H1 (cell line): ENCODE measurements around the gene ZNF423. TPM values are rescaled to one million over a fixed set of nuclear protein-coding genes. Genes with fewer than 3 reads are reported as not detected.

ENCODE experiments used
- CTCF ChIA-PET: fragments of 300-600 bp; sonication (Branson Sonifier 250); formaldehyde crosslinking; loops from one replicate; lab custom pipeline; 2021; ENCODE audit not compliant: partially characterized antibody; lab: Charles Lee
- POLR2A ChIA-PET: fragments of 300-600 bp; sonication (Branson Sonifier 250); formaldehyde crosslinking; loops from one replicate; lab custom pipeline; 2021; ENCODE audit warnings: inconsistent platforms; ENCODE audit not compliant: partially characterized antibody; lab: Charles Lee
- DNase-seq, 2 experiments: peaks; one replicate each; pipeline versions ENCODE4 v3.0.0 to v3.0.0-alpha.2; 2010 to 2022; ENCODE audit warnings: low spot score in 2 of 2, low read depth in 1 of 2, mixed read lengths in 1 of 2
- FAIRE-seq: peaks from 2 replicates; lab custom pipeline; 2011; peaks lifted over from hg19 to GRCh38; lab: Jason Lieb, UNC
- H2AFZ ChIP-seq: 2 replicates; pipeline ENCODE4 v1.8.1; 2012; ENCODE audit warnings: low read length, inconsistent platforms
- H2AK5ac ChIP-seq: 2 replicates; pipeline ENCODE4 v1.6.1; 2013; ENCODE audit warnings: low read depth, low read length
- H2BK120ac ChIP-seq: replicated peaks from 2 replicates; pipeline ENCODE3; 2013; ENCODE audit warnings: low read depth, low read length, inconsistent platforms
- H2BK12ac ChIP-seq: 2 replicates; pipeline ENCODE4 v1.6.1; 2013; ENCODE audit warnings: low read depth, low read length
- H2BK15ac ChIP-seq: 2 replicates; pipeline ENCODE4 v1.6.1; 2013; ENCODE audit warnings: low read length
- H2BK20ac ChIP-seq: 2 replicates; pipeline ENCODE4 v1.6.1; 2013; ENCODE audit warnings: low read length
- H2BK5ac ChIP-seq: 2 replicates; pipeline ENCODE4 v1.6.1; 2013; ENCODE audit warnings: low read depth, low read length
- H3K14ac ChIP-seq: 2 replicates; pipeline ENCODE4 v1.6.1; 2013; ENCODE audit warnings: inconsistent platforms; ENCODE audit not compliant: insufficient read length
- H3K18ac ChIP-seq: 2 replicates; pipeline ENCODE4 v1.6.1; 2013; ENCODE audit warnings: low read length; ENCODE audit errors: extremely low read depth
- H3K23ac ChIP-seq: 2 replicates; pipeline ENCODE4 v1.6.1; 2013; ENCODE audit warnings: inconsistent platforms; ENCODE audit not compliant: insufficient read length
- H3K23me2 ChIP-seq: 2 replicates; pipeline ENCODE4 v1.6.1; 2013; ENCODE audit warnings: low read depth, low read length
- H3K27ac ChIP-seq: 2 replicates; pipeline ENCODE4 v1.6.1; 2011; ENCODE audit warnings: low read depth, low read length, inconsistent platforms
- H3K27me3 ChIP-seq, 4 experiments: replicated peaks in 1 of 4; 1 replicate in 1 of 4; 2 replicates in 3 of 4; pipeline versions ENCODE4 v1.6.1 to v1.8.1; 2011 to 2013; ENCODE audit warnings: low read length in 3 of 4, mild to moderate bottlenecking in 3 of 4, inconsistent platforms in 2 of 4, mixed read lengths in 2 of 4, moderate library complexity in 1 of 4; ENCODE audit not compliant: control insufficient read depth in 3 of 4, insufficient read depth in 3 of 4; ENCODE audit errors: extremely low read depth in 1 of 4
- H3K36me3 ChIP-seq, 4 experiments: 2 replicates each; pipeline versions ENCODE4 v1.6.1 to v1.8.1; 2011 to 2013; ENCODE audit warnings: mild to moderate bottlenecking in 4 of 4, low read length in 3 of 4, moderate library complexity in 2 of 4, control low read depth in 1 of 4, inconsistent platforms in 1 of 4; ENCODE audit not compliant: insufficient read depth in 4 of 4, control insufficient read depth in 2 of 4
- H3K4ac ChIP-seq: replicated peaks from 2 replicates; pipeline ENCODE3; 2013; ENCODE audit warnings: low read length, low read depth, mixed read lengths, inconsistent platforms; ENCODE audit not compliant: insufficient read length
- H3K4me1 ChIP-seq, 4 experiments: replicated peaks in 1 of 4; 1 replicate in 1 of 4; 2 replicates in 3 of 4; pipeline versions ENCODE4 v1.6.1 to v1.8.1; 2011 to 2013; ENCODE audit warnings: low read length in 3 of 4, inconsistent platforms in 2 of 4, mixed read lengths in 1 of 4; ENCODE audit not compliant: insufficient read depth in 4 of 4, control insufficient read depth in 3 of 4
- H3K4me2 ChIP-seq, 2 experiments: 2 replicates each; pipeline versions ENCODE4 v1.6.1 to v1.8.1; 2011 to 2013; ENCODE audit warnings: low read depth in 2 of 2, low read length in 2 of 2, control low read depth in 1 of 2, inconsistent platforms in 1 of 2, mild to moderate bottlenecking in 1 of 2; ENCODE audit not compliant: insufficient read depth in 1 of 2
- H3K4me3 ChIP-seq, 4 experiments: fragments of 200-600, 300-600 bp in 1 of 4; sonication (generic), shearing (Covaris generic), sonication (Bioruptor Twin) in 1 of 4; 2 replicates each; pipeline versions ENCODE4 v1.5.1 to v1.8.1; 2011 to 2016; ENCODE audit warnings: low read length in 4 of 4, low read depth in 3 of 4, control low read depth in 2 of 4, inconsistent platforms in 2 of 4, mild to moderate bottlenecking in 2 of 4, mixed read lengths in 1 of 4, moderate library complexity in 1 of 4; ENCODE audit not compliant: insufficient read depth in 2 of 4; ENCODE audit errors: extremely low read depth in 1 of 4
- H3K56ac ChIP-seq: replicated peaks from 2 replicates; pipeline ENCODE3; 2013; ENCODE audit warnings: low read depth, mild to moderate bottlenecking, mixed read lengths, low read length, inconsistent platforms; ENCODE audit not compliant: insufficient read length
- H3K79me1 ChIP-seq: 2 replicates; pipeline ENCODE4 v1.6.1; 2013; ENCODE audit warnings: low read depth, low read length, control low read depth
- H3K79me2 ChIP-seq, 2 experiments: 2 replicates each; pipeline versions ENCODE4 v1.6.1 to v1.8.1; 2012 to 2013; ENCODE audit warnings: low read length in 2 of 2, mild to moderate bottlenecking in 2 of 2, inconsistent platforms in 1 of 2; ENCODE audit not compliant: insufficient read depth in 2 of 2, control insufficient read depth in 1 of 2
- H3K9ac ChIP-seq, 4 experiments: replicated peaks in 1 of 4; 1 replicate in 1 of 4; 2 replicates in 3 of 4; pipeline versions ENCODE4 v1.6.1 to v1.8.1; 2011 to 2013; ENCODE audit warnings: low read depth in 3 of 4, low read length in 3 of 4, control low read depth in 2 of 4, mild to moderate bottlenecking in 2 of 4, moderate library complexity in 2 of 4, inconsistent platforms in 1 of 4; ENCODE audit errors: extremely low read depth in 1 of 4
- H3K9me3 ChIP-seq, 2 experiments: 2 replicates each; pipeline versions ENCODE4 v1.6.1 to v1.8.1; 2012 to 2013; ENCODE audit warnings: mild to moderate bottlenecking in 2 of 2, moderate library complexity in 2 of 2, control low read depth in 1 of 2, inconsistent platforms in 1 of 2, low read depth in 1 of 2, low read length in 1 of 2, mixed read lengths in 1 of 2; ENCODE audit not compliant: insufficient read depth in 2 of 2
- H4K20me1 ChIP-seq, 2 experiments: replicated peaks in 1 of 2; 2 replicates each; pipeline versions ENCODE3 to v1.8.1; 2011 to 2013; ENCODE audit warnings: inconsistent platforms in 2 of 2, low read length in 2 of 2, mild to moderate bottlenecking in 1 of 2; ENCODE audit not compliant: insufficient read depth in 2 of 2, control insufficient read depth in 1 of 2
- H4K5ac ChIP-seq: 2 replicates; pipeline ENCODE4 v1.6.1; 2013; ENCODE audit warnings: low read length, low read depth, mixed read lengths, inconsistent platforms; ENCODE audit not compliant: insufficient read length
- H4K8ac ChIP-seq: 2 replicates; pipeline ENCODE4 v1.8.0; 2013; ENCODE audit warnings: mild to moderate bottlenecking, moderate library complexity, low read length, inconsistent platforms; ENCODE audit not compliant: insufficient read depth; ENCODE audit errors: extremely low read depth
- H4K91ac ChIP-seq: replicated peaks from 2 replicates; pipeline ENCODE3; 2013; ENCODE audit warnings: low read length, mixed read lengths, inconsistent platforms; ENCODE audit not compliant: insufficient read length
- BRCA1 ChIP-seq: IDR thresholded peaks from 2 replicates; pipeline ENCODE4 v1.6.1; 2012; ENCODE audit warnings: low read depth, low read length, improper control_type of control experiment
- CTBP2 ChIP-seq: IDR thresholded peaks from 2 replicates; pipeline ENCODE4 v1.7.0; 2011; ENCODE audit warnings: borderline replicate concordance, mild to moderate bottlenecking, moderate library complexity, mixed read lengths, low read length; ENCODE audit not compliant: insufficient read depth, insufficient read length
- EGR1 ChIP-seq: IDR thresholded peaks from 2 replicates; pipeline ENCODE4 v1.6.1; 2011; ENCODE audit warnings: low read depth, low read length, borderline replicate concordance
- GABPA ChIP-seq: IDR thresholded peaks from 2 replicates; pipeline ENCODE4 v1.6.1; 2011; ENCODE audit warnings: mild to moderate bottlenecking, low read length, moderate library complexity, borderline replicate concordance; ENCODE audit not compliant: insufficient read depth
- KDM5A ChIP-seq: fragments of 200-600 bp; IDR thresholded peaks from 2 replicates; pipeline ENCODE4 v1.7.1; 2012; ENCODE audit warnings: mild to moderate bottlenecking, low read length, inconsistent platforms, mixed read lengths
- PHF8 ChIP-seq: fragments of 200-600 bp; sonication (generic); conservative IDR thresholded peaks from 2 replicates; pipeline ENCODE4 v1.7.1; 2012; ENCODE audit warnings: low read depth, mild to moderate bottlenecking, inconsistent platforms, low read length, moderate library complexity
- RAD21 ChIP-seq, 2 experiments: IDR thresholded peaks in 1 of 2; conservative IDR thresholded peaks in 1 of 2; 2 replicates each; pipeline ENCODE4 v1.6.1; 2011; ENCODE audit warnings: low read depth in 2 of 2, low read length in 2 of 2, improper control_type of control experiment in 1 of 2, inconsistent platforms in 1 of 2, mild to moderate bottlenecking in 1 of 2, moderate library complexity in 1 of 2
- SAP30 ChIP-seq: fragments of 300-600 bp; sonication (generic); IDR thresholded peaks from 2 replicates; pipeline ENCODE4 v1.7.1; 2012; ENCODE audit warnings: low read length, moderate library complexity, mild to moderate bottlenecking, inconsistent platforms; ENCODE audit not compliant: insufficient read depth, insufficient replicate concordance
- SIRT6 ChIP-seq: IDR thresholded peaks from one replicate; pipeline ENCODE4 v1.7.1; 2012; ENCODE audit warnings: low read length, inconsistent platforms
- SRF ChIP-seq: IDR thresholded peaks from 2 replicates; pipeline ENCODE4 v1.6.1; 2011; ENCODE audit warnings: mild to moderate bottlenecking, low read depth, low read length, moderate library complexity
- TAF7 ChIP-seq: optimal IDR thresholded peaks from 2 replicates; pipeline ENCODE3; 2011; ENCODE audit warnings: low read depth, mild to moderate bottlenecking, inconsistent platforms, low read length, moderate library complexity, borderline replicate concordance
- YY1 ChIP-seq: IDR thresholded peaks from 2 replicates; pipeline ENCODE4 v1.6.1; 2011; ENCODE audit warnings: low read depth, mild to moderate bottlenecking, low read length
- ZNF274 ChIP-seq: IDR thresholded peaks from 2 replicates; pipeline ENCODE4 v1.7.0; 2012; ENCODE audit warnings: low read length, borderline replicate concordance; ENCODE audit errors: extremely low read depth
- WGBS, 2 experiments: shearing (Covaris generic) in 1 of 2; methylation state at CpG; one replicate each; pipeline versions ENCODE4 v1.1.6 to v1.1.7; 2013 to 2015; ENCODE audit warnings: low lambda C conversion rate in 2 of 2, mixed read lengths in 2 of 2, inconsistent platforms in 1 of 2, low coverage in 1 of 2, missing lambda C conversion rate in 1 of 2; ENCODE audit not compliant: insufficient replicate concordance in 2 of 2, insufficient coverage in 1 of 2, insufficient read length in 1 of 2; ENCODE audit errors: extremely low coverage in 1 of 2, missing lambda C conversion rate in 1 of 2; 5-methylcytosine and 5-hydroxymethylcytosine counted together
- polyA plus RNA-seq, 7 experiments: library from polyadenylated mRNA; depleted of rRNA in 3 of 7; stranded (reverse) in 5 of 7; unstranded in 2 of 7; fragments of >200 nt in 5 of 7; fragments of 200-250 nt in 2 of 7; gene quantifications; 1 replicate in 5 of 7; 2 replicates in 1 of 7; 4 replicates in 1 of 7; pipeline versions ENCODE4 v1.2.1 to v1.2.3, GENCODE V29; 2011 to 2013; ENCODE audit warnings: missing spikeins in 2 of 7, mixed read lengths in 2 of 7
- total RNA-seq: library from RNA; stranded (reverse); fragmentation: NEBNext Ultra II Directional; extraction: Animal tissue kit (Norgen Biotek cat#: 25700); gene quantifications from 2 replicates; pipeline ENCODE4 v1.2.1, GENCODE V29; 2021

The ZNF423 gene
- total and polyA plus RNA-seq, 2 of the 8 experiments (the other 6 are each of a cell fraction or from before 2014, with no cell fraction given), result 38.2 to 52.3 TPM

DNA sequence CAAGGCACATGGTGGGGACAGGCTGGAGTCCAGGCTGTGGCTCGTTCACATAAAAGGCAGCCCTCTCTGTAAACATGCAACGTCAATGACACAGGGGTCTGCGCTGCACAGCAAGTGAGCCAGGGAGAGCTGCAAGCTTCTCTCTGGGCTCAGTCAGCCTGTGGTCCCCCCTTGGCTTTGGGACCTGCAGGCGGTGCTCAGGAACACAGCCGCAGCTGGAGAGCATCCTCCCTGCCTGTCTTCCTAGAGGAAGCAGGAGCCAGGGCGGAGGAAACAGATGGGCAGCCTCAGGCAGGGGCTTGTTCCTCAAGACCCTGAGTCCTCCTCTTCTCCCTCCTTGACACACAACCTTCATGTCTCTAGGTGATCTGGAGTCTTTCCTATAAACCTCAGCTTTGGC is 254.3 kb downstream of the ZNF423 start:
- CTCF ChIA-PET, result interaction anchor here (1.1 to 2.1 kb wide), 3 partner anchors 9 to 52 kb away, joined by 3 to 10 read pairs (median 4); no protein-coding TSS in a partner anchor
- FAIRE-seq, result no peak
- 87% methylated on average over 6 of the region's 6 CpGs; no CpG with 5 or more reads in 1 of the 2 experiments for WGBS, 2 experiments
- no peak for TF ChIP-seq GABPA
- TF ChIP-seq KDM5A, result no peak
- no peak for TF ChIP-seq PHF8
- TF ChIP-seq TAF7, result no peak
- no peak for TF ChIP-seq SIRT6
- TF ChIP-seq BRCA1, result no peak
- no peak for TF ChIP-seq EGR1
- no peak for TF ChIP-seq ZNF274
- no peak for TF ChIP-seq SRF
- no peak for TF ChIP-seq CTBP2
- no peak for TF ChIP-seq RAD21 (IDR thresholded peaks at IDR 0.05 in 1 of 2, conservative IDR thresholded peaks at IDR 0.05 in 1 of 2; ENCODE audit: low read depth in 2 of 2, low read length in 2 of 2)
- no peak for TF ChIP-seq YY1
- no peak for TF ChIP-seq SAP30

More for the DNA sequence above, 254.3 kb downstream of the ZNF423 start:
- Histone ChIP-seq H3K27me3 (no peaks in the 10 kb centered on the region), H3K9ac (no peak overlapping the region), H3K9me3 (no peaks in the 10 kb centered on the region), H3K27ac (no peak overlapping the region), H4K8ac (no peak overlapping the region), H2AK5ac (no peak overlapping the region), H3K4me2 (no peak overlapping the region), H4K91ac (no peak overlapping the region), H3K79me1 (peaks cover 3% of the 10 kb centered on the region; the same call in 1 of the 2 replicates), H3K79me2 (peaks cover 0 to 8% of the 10 kb centered on the region in 2 experiments; a peak in 1 of 4 replicates), H4K20me1 (no peaks in the 10 kb centered on the region), H3K23ac (no peak overlapping the region), H3K4me3 (no peak overlapping the region), H3K18ac (no peak overlapping the region), H2BK12ac (0 out of 2 replicates have a peak overlapping the region, but pooled peaks have one; percentile 55), H2BK20ac (no peak overlapping the region; the same call in 1 of the 2 replicates), H2BK5ac (no peak overlapping the region), H3K14ac (no peak overlapping the region), H2BK120ac (no peak overlapping the region), H2BK15ac (no peak overlapping the region), H4K5ac (no peak overlapping the region), H3K4ac (no peak overlapping the region), H3K56ac (no peak overlapping the region), H3K4me1 (peaks cover 6 to 17% (median 8%) of the 10 kb centered on the region in 4 experiments), H2AFZ (no peak overlapping the region), H3K36me3 (no peaks in the 10 kb centered on the region), H3K23me2 (no peaks in the 10 kb centered on the region; the same call in 1 of the 2 replicates)
- peak in 1 of 2 experiments; percentile 35 for DNase-seq
- POLR2A ChIA-PET, result no interaction called here
